Fibroblast of mammary gland (primary cell): ENCODE data around the gene ORMDL2.

ENCODE experiments used
- DNase-seq: peaks from one replicate; pipeline ENCODE4 v3.0.0-alpha.2; 2010; ENCODE audit warnings: low read depth
- H3K4me3 ChIP-seq: 2 replicates; pipeline ENCODE4 v1.5.1; 2011; ENCODE audit warnings: low read depth, mild to moderate bottlenecking, low read length, moderate library complexity; ENCODE audit not compliant: control insufficient read depth
- CTCF ChIP-seq: conservative IDR thresholded peaks from 2 replicates; pipeline ENCODE4 v1.5.1; 2011; ENCODE audit warnings: low read depth, low read length, inconsistent platforms; ENCODE audit not compliant: control insufficient read depth, insufficient read depth

Gene ORMDL2

GRCh38 chr12:55843431-55843830 lies 25.6 kb downstream of the ORMDL2 start:
- H3K4me3 ChIP-seq = no peak overlapping the region
- no peak for TF ChIP-seq CTCF
- no peak for DNase-seq

GRCh38 chr12:55844961-55845360 lies 27.1 kb downstream of the ORMDL2 start:
- no peak for TF ChIP-seq CTCF
- H3K4me3 ChIP-seq = no peak overlapping the region
- DNase-seq = no peak

- no peak for DNase-seq
- H3K4me3 ChIP-seq = no peak overlapping the region
- no peak for TF ChIP-seq CTCF
Measured at GRCh38 chr12:55845361-55845760, 27.5 kb downstream of the ORMDL2 start.

- no peak for TF ChIP-seq CTCF
- H3K4me3 ChIP-seq = no peak overlapping the region
- no peak for DNase-seq
Measured at GRCh38 chr12:55845785-55846496, 28.1 kb downstream of the ORMDL2 start.

- peak; percentile 95 for DNase-seq
- no peak overlapping the region for H3K4me3 ChIP-seq
- TF ChIP-seq CTCF = no peak
Measured at GRCh38 chr12:55847033-55847432, 29.2 kb downstream of the ORMDL2 start.

GRCh38 chr12:55847603-55848291 lies 29.9 kb downstream of the ORMDL2 start:
- H3K4me3 ChIP-seq = peak overlapping the region; percentile 15
- no peak for TF ChIP-seq CTCF
- DNase-seq = peak; percentile 100
